Activated naive CD8-positive, alpha-beta T cell treated with anti-CD3 and anti-CD28 coated beads, Interleukin-2, amount 50 U/mL, for 24 hours (primary cell): ENCODE measurements around the gene LAMA4.

ENCODE experiments used
- ATAC-seq: fragments of 150-1000 bp; cut with Tn5 transposase; one replicate; pipeline ENCODE4 v1.10.0; 2021
- DNase-seq: peaks from one replicate; pipeline ENCODE4 v3.0.0; 2021
- H3K27ac Mint-ChIP-seq: one replicate; pipeline ENCODE4 v1.8.0; 2021; ENCODE audit warnings: mild to moderate bottlenecking, mixed read lengths
- H3K27me3 Mint-ChIP-seq: one replicate; pipeline ENCODE4 v1.8.0; 2021; ENCODE audit warnings: mixed read lengths
- H3K36me3 Mint-ChIP-seq: one replicate; pipeline ENCODE4 v1.8.0; 2021; ENCODE audit warnings: low read depth, mixed read lengths
- H3K4me1 Mint-ChIP-seq: one replicate; pipeline ENCODE4 v1.8.0; 2021; ENCODE audit warnings: mixed read lengths
- H3K4me3 Mint-ChIP-seq: one replicate; pipeline ENCODE4 v1.8.0; 2021; ENCODE audit warnings: mild to moderate bottlenecking, moderate library complexity, mixed read lengths
- H3K9me3 Mint-ChIP-seq: one replicate; pipeline ENCODE4 v1.8.0; 2021; ENCODE audit warnings: mixed read lengths

The LAMA4 gene

DNA sequence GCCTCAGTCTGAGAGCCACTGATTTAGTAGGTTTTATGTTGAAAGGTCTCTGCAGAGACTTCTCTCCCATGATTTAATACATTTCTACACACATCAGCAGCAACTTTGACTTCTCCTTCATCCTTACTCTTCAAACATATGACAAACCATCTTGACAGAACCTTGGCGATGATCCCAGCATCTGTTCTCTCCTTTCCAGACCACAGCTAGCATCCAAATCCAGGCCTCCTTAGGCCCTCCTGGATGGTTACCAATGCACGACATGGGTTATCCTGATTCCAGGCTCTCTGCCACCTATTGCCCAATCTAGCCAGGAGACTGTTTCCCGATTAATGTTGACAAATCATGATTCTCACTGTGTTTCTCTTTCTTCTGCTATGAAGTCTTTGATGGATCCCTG is 16.8 kb downstream of the LAMA4 start:
- no peak for DNase-seq
- Mint-ChIP-seq H3K27me3 (peaks cover 26% of the 10 kb centered on the region), H3K4me1 (peaks cover 30% of the 10 kb centered on the region), H3K9me3 (no peaks in the 10 kb centered on the region), H3K27ac (no peak overlapping the region), H3K36me3 (no peaks in the 10 kb centered on the region), H3K4me3 (no peak overlapping the region)
- ATAC-seq, result no peak

- Mint-ChIP-seq H3K4me1 (peaks cover 26% of the 10 kb centered on the region), H3K27me3 (peaks cover 26% of the 10 kb centered on the region), H3K4me3 (no peak overlapping the region), H3K9me3 (no peaks in the 10 kb centered on the region), H3K36me3 (no peaks in the 10 kb centered on the region), H3K27ac (no peak overlapping the region)
- ATAC-seq (no peak), DNase-seq (no peak)
Observed at GRCh38 chr6:112237066-112237465, 17.3 kb downstream of the LAMA4 start.

- Mint-ChIP-seq H3K36me3 (no peaks in the 10 kb centered on the region), H3K27me3 (peaks cover 26% of the 10 kb centered on the region), H3K4me3 (no peak overlapping the region), H3K4me1 (peaks cover 20% of the 10 kb centered on the region), H3K9me3 (no peaks in the 10 kb centered on the region), H3K27ac (peak overlapping the region; percentile 14)
- DNase-seq, result peak; percentile 65
- peak; percentile 98 for ATAC-seq
Observed at GRCh38 chr6:112235956-112236355, 18.4 kb downstream of the LAMA4 start.

- no peaks in the 10 kb centered on the region for H3K36me3 Mint-ChIP-seq
- peaks cover 26% of the 10 kb centered on the region for H3K27me3 Mint-ChIP-seq
- DNase-seq (no peak), ATAC-seq (no peak)
- H3K9me3 Mint-ChIP-seq, result no peaks in the 10 kb centered on the region
- no peak overlapping the region for H3K27ac Mint-ChIP-seq
- H3K4me1 Mint-ChIP-seq, result peaks cover 20% of the 10 kb centered on the region
- H3K4me3 Mint-ChIP-seq, result no peak overlapping the region
Observed at GRCh38 chr6:112234601-112235000, 19.8 kb downstream of the LAMA4 start.

DNA sequence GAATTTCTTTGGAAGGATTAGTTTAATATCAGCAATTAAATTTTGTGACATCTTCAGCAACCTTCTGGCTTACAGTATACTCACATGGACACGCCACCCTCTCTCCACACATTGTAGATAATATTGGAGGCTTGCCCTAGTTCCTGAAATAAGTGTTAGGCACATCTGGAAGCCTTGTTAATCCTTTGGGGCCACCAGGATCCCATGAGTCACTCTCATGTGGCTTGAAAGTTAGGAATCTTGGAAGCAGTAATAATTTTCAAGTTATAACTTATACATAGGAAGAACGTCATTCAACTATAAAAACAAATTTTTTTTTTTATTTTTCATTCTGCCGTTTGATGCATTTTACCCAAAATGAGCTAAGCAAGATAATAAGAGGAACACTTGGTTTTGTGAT is 20.5 kb downstream of the LAMA4 start:
- ATAC-seq, result no peak
- Mint-ChIP-seq H3K36me3 (no peaks in the 10 kb centered on the region), H3K27me3 (peaks cover 26% of the 10 kb centered on the region), H3K4me3 (no peak overlapping the region), H3K4me1 (peaks cover 20% of the 10 kb centered on the region), H3K27ac (no peak overlapping the region), H3K9me3 (no peaks in the 10 kb centered on the region)
- DNase-seq, result no peak

DNA sequence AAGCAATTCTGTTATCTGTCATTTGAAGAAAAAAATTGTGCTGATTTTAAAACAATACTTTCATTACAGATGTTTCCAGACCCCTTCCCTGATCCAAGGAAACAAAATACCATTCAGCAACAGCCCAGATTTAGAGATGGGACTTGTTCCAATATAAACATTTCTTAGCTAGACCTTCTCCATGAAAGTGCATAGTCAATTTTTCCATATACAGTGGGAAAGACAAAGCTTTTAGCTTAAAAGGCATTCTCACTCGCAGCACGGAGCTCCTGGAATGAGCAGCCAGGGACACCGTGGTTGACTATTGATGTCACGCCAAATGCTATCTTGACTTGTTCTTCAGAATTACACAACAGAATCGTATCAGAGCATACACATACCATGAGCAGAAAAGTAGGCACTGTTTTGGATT is 21.5 kb downstream of the LAMA4 start:
- no peak for ATAC-seq
- Mint-ChIP-seq H3K36me3 (no peaks in the 10 kb centered on the region), H3K4me3 (no peak overlapping the region), H3K27ac (no peak overlapping the region), H3K9me3 (no peaks in the 10 kb centered on the region), H3K4me1 (peaks cover 20% of the 10 kb centered on the region), H3K27me3 (peaks cover 25% of the 10 kb centered on the region)
- DNase-seq, result no peak

DNA sequence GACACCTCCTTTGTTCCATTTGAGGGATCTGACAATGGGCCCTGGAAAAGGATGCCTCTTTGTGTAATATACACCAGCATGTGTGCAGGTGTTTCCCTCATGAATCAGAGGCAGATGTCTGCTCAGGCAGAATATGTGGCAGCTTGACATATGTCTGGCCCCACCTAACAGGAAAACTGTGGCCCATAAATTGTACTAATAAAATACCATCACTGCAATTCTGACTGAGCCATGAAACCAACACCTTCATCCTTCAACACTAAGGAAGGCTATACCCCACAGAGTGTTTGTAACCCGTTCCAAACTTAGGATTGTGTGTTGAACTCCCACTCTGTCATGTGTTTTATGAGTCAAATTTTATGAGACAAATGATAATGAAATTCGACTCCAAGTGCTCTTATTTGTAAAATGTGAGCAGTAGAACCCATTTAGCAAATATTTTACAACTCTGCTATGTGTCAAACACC is 22.7 kb downstream of the LAMA4 start:
- ATAC-seq (no peak), DNase-seq (no peak)
- Mint-ChIP-seq H3K36me3 (no peaks in the 10 kb centered on the region), H3K9me3 (no peaks in the 10 kb centered on the region), H3K27ac (no peak overlapping the region), H3K4me3 (no peak overlapping the region), H3K27me3 (peaks cover 15% of the 10 kb centered on the region), H3K4me1 (peaks cover 17% of the 10 kb centered on the region)

- peaks cover 12% of the 10 kb centered on the region for H3K4me1 Mint-ChIP-seq
- H3K36me3 Mint-ChIP-seq, result no peaks in the 10 kb centered on the region
- H3K27me3 Mint-ChIP-seq, result peaks cover 14% of the 10 kb centered on the region
- DNase-seq (no peak), ATAC-seq (no peak)
- no peaks in the 10 kb centered on the region for H3K9me3 Mint-ChIP-seq
- no peak overlapping the region for H3K4me3 Mint-ChIP-seq
- no peak overlapping the region for H3K27ac Mint-ChIP-seq
Observed at GRCh38 chr6:112231164-112231563, 23.2 kb downstream of the LAMA4 start.

DNA sequence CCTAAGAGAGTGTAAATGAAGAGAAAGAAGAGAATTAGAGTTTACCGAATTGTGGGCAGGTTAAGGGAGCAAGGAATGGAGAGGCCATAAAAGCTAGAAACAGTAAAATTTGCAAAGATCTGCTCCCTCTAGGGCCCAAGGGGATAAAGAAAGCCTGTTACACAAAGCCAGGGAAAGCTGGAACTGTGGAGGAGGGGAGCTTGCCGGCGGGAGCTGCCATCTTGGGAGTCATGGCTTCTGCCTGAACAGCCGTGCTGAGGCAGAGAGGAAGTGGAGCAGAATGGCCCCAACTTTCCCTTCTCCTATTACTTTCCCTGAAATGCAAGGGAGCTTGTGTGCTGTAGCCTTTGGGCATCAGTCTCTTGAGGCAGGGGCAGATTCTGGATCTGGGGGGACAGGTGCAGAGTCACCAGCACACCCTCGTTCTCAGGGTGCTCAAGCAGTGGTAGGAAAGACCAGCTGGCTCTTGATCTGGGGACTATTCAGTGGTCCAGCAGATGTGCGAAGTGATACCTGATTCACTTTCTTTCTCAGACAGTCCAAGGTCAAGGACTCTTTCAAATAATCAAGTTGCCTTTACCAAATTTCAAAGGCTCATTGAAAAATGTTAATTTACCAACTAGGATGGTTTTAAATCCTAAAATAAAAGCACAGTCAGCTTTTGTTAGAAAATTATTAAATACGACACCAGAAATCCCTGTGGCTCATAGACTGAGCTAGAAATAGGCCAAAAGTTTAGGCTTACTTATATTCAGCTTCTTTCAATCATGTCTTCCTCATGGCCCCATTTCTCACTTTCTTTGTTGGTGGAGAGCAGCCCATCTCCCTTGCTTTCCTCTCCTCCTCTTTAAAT is 25.7 kb downstream of the LAMA4 start:
- ATAC-seq (no peak), DNase-seq (no peak)
- Mint-ChIP-seq H3K27ac (no peak overlapping the region), H3K4me3 (no peak overlapping the region), H3K9me3 (no peaks in the 10 kb centered on the region), H3K4me1 (no peaks in the 10 kb centered on the region), H3K27me3 (peaks cover 16% of the 10 kb centered on the region), H3K36me3 (no peaks in the 10 kb centered on the region)

- Mint-ChIP-seq H3K27ac (no peak overlapping the region), H3K4me3 (no peak overlapping the region)
Observed at GRCh38 chr6:112227992-112228391, 26.4 kb downstream of the LAMA4 start.

GRCh38 chr6:112227411-112227810 is 27.0 kb downstream of the LAMA4 start:
- H3K36me3 Mint-ChIP-seq, result no peaks in the 10 kb centered on the region
- no peaks in the 10 kb centered on the region for H3K9me3 Mint-ChIP-seq
- ATAC-seq (no peak), DNase-seq (no peak)
- H3K4me1 Mint-ChIP-seq, result no peaks in the 10 kb centered on the region
- no peak overlapping the region for H3K27ac Mint-ChIP-seq
- H3K27me3 Mint-ChIP-seq, result peaks cover 12% of the 10 kb centered on the region
- no peak overlapping the region for H3K4me3 Mint-ChIP-seq

More at GRCh38 chr6:112227992-112228391, 26.4 kb downstream of the LAMA4 start:
- DNase-seq (no peak), ATAC-seq (no peak)
- Mint-ChIP-seq H3K9me3 (no peaks in the 10 kb centered on the region), H3K27me3 (peaks cover 12% of the 10 kb centered on the region), H3K36me3 (no peaks in the 10 kb centered on the region), H3K4me1 (no peaks in the 10 kb centered on the region)

DNA sequence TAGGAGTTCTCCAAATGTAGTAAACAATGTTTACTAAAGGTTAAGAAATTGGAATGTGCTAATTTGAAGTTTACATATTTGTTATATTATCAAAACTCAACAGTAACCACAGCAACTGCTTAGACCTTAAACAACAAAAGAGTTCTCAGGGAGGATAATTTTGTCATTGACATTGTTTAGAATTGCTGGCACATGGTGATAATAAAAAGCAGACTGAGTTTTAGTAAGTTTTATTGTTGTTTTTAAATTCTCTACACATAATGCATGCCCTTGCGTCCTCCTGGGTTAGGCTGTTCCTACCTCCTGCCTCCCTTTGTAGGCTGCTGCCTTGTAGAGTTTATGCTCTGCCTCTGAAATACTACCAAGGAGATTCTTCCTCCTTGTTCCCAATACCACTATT is 28.7 kb downstream of the LAMA4 start:
- H3K4me1 Mint-ChIP-seq, result no peaks in the 10 kb centered on the region
- peaks cover 14% of the 10 kb centered on the region for H3K27me3 Mint-ChIP-seq
- no peak overlapping the region for H3K4me3 Mint-ChIP-seq
- H3K27ac Mint-ChIP-seq, result no peak overlapping the region
- no peak for DNase-seq
- no peaks in the 10 kb centered on the region for H3K9me3 Mint-ChIP-seq
- ATAC-seq, result no peak
- no peaks in the 10 kb centered on the region for H3K36me3 Mint-ChIP-seq

GRCh38 chr6:112224088-112224487 is 30.3 kb downstream of the LAMA4 start:
- H3K36me3 Mint-ChIP-seq, result no peaks in the 10 kb centered on the region
- DNase-seq (no peak), ATAC-seq (no peak)
- H3K27me3 Mint-ChIP-seq, result peaks cover 16% of the 10 kb centered on the region
- no peak overlapping the region for H3K4me3 Mint-ChIP-seq
- no peaks in the 10 kb centered on the region for H3K9me3 Mint-ChIP-seq
- no peak overlapping the region for H3K27ac Mint-ChIP-seq
- no peaks in the 10 kb centered on the region for H3K4me1 Mint-ChIP-seq

DNA sequence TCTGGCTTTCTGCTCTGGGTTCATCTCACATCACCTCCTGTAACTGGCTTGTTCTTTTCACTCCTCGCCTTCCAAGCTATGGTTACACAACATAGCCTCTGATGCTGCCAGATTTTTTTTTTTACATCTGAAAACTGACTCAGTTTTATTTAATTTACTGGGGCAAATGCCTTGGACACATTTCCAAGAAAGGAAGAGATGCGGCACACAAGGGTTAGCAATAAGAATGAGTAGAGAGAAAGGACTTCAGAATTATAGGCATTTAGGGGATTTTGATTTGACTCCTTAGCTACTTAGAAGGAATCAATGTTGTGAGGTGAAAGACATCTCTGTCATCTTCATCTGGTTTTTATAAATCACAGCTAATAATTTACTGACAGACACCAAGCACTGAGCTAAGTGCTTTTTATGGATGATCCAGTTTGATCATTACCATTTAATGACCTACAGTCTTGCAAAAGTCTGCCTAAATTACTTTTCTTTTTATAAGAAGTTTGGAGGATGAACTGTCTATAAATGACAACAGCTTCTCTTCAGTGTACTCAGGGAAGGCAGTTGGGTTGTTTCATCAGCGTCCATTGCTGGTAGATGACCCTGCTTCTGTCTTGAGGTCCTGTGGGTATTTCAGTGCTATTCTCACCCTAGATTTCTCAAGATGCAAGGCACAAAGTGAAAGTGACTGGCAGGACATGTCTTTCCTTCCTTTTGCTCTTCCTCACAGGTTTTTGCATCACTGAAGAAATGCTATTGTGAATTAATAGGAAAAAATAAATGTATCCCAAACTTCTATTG is 31.1 kb downstream of the LAMA4 start:
- no peaks in the 10 kb centered on the region for H3K36me3 Mint-ChIP-seq
- no peaks in the 10 kb centered on the region for H3K9me3 Mint-ChIP-seq
- no peak overlapping the region for H3K4me3 Mint-ChIP-seq
- DNase-seq, result no peak
- peaks cover 15% of the 10 kb centered on the region for H3K27me3 Mint-ChIP-seq
- no peaks in the 10 kb centered on the region for H3K4me1 Mint-ChIP-seq
- no peak overlapping the region for H3K27ac Mint-ChIP-seq
- ATAC-seq, result no peak
